22Rv1 (cell line): ENCODE results near the gene TOPBP1.

Source experiments
- CTCF ChIP-seq: fragments of 450-650 bp; IDR thresholded peaks from 2 replicates; pipeline ENCODE4 v1.5.1; 2017; ENCODE audit warnings: mild to moderate bottlenecking
- ZFX ChIP-seq: fragments of 450-650 bp; IDR thresholded peaks from 2 replicates; pipeline ENCODE4 v1.6.1; 2017; ENCODE audit warnings: antibody characterized with exemption, borderline replicate concordance

DNA sequence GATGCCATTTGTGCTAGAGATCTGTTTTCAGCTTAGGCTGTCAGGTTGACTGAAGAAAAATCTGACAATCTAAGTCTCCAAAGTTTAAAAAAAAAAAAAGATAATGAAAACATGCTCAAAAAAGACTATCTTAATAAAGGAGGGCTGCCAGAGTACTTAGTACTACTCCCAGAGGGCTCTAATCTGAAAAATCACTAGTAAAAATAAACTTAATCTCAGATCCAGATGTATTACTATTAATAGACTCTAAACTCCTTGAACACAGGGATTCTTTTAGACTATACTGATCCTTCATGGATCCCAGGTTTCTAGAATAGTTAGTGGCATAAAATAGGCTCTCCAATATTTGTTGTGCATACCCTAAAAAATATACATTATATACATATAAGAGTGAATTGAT is 34.0 kb downstream of the TOPBP1 start:
- TF ChIP-seq CTCF (no peak), ZFX (no peak)
